ENCODE results near the gene CGB8. TPM values are rescaled to one million over a fixed set of nuclear protein-coding genes. Genes with fewer than 3 reads are reported as not detected.

Gene CGB8
- total and polyA plus RNA-seq, 12 donors = not detected

DNA sequence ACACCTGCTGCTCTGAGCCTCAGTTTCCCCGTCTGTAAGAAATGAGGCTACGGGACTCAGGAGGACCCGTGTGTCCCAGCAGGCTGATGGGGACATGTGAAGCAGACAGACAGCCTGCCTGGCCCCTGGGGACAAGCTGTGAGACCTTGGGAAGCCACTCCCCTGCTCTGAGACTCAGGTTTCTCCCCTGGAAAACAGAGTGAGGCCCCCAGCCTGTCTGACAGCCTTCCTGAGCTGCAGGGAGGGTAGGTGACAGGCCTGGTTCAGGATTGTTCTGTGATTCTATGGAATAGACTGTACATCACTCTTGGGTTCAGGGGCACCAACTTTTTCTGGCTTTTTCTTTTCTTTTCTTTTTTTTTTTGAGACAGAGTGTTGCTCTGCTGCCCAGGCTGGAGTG is 18.6 kb upstream of the CGB8 start:
- DNase-seq = no peak

DNA sequence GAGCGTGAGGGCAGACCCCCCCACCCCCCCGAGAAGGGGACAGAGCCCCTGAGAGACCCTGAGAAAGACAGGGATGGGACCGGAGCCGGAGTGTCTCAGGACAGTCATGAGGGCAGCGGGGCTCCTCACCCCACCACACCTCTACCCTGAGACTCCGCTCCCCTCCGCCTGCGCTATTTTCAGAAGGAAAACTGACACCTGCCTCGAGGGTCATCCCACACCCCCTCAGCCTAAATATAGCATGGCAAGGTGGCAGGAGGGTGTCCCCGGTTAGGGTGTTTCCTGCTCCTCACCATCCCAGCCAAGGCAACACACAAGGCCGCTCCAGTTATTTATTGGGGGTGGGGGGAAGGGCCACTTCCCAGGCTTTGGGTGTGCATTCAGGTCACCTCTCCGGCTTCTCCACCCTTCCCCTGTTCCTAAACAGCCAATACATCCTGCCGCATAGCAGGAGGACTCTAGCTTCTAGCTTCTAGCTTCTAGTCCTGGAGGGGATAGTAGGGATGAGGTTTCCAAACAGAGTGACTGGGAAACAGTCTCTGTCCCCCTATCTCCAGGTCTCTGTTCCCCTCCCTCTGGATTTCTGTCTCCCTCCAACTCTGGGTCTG is 17.1 kb upstream of the CGB8 start:
- intact Hi-C loops (cut with DNase I) = no loop called here
- no peak for DNase-seq
- Histone ChIP-seq H3K9me3 (replicated peaks in 1 of 3) (no peaks in the 10 kb centered on the region), H3K4me3 (no peak overlapping the region), H3K27me3 (peaks cover 16% of the 10 kb centered on the region), H3K27ac (no peak overlapping the region), H3K36me3 (replicated peaks in 1 of 2) (no peaks in the 10 kb centered on the region), H3K4me1 (replicated peaks in 1 of 2) (peaks cover 0 to 6% of the 10 kb centered on the region in 2 donors)
- WGBS, 4 donors = 49 to 61% (median 56%) methylated on average over 8 to 13 of the region's 13 CpGs
- TF ChIP-seq POLR2A (IDR thresholded peaks at IDR 0.05) = no peak
- TF ChIP-seq, protein P1, sequence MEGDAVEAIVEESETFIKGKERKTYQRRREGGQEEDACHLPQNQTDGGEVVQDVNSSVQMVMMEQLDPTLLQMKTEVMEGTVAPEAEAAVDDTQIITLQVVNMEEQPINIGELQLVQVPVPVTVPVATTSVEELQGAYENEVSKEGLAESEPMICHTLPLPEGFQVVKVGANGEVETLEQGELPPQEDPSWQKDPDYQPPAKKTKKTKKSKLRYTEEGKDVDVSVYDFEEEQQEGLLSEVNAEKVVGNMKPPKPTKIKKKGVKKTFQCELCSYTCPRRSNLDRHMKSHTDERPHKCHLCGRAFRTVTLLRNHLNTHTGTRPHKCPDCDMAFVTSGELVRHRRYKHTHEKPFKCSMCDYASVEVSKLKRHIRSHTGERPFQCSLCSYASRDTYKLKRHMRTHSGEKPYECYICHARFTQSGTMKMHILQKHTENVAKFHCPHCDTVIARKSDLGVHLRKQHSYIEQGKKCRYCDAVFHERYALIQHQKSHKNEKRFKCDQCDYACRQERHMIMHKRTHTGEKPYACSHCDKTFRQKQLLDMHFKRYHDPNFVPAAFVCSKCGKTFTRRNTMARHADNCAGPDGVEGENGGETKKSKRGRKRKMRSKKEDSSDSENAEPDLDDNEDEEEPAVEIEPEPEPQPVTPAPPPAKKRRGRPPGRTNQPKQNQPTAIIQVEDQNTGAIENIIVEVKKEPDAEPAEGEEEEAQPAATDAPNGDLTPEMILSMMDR (IDR thresholded peaks at IDR 0.05) = no peak

More for the DNA sequence above, 18.6 kb upstream of the CGB8 start:
- TF ChIP-seq, protein P1 (IDR thresholded peaks at IDR 0.05) = no peak
- no peak for TF ChIP-seq POLR2A (IDR thresholded peaks at IDR 0.05)
- no peak overlapping the region for H3K4me3 ChIP-seq
- WGBS, 4 donors = 27 to 48% (median 36%) methylated on average over 2 to 3 of the region's 3 CpGs; no CpG with 5 or more reads in 1 of the 4 donors
- no peak overlapping the region for H3K27ac ChIP-seq
- peaks cover 29% of the 10 kb centered on the region for H3K27me3 ChIP-seq
- no peaks in the 10 kb centered on the region for H3K9me3 ChIP-seq (replicated peaks in 1 of 3)
- peaks cover 0 to 6% of the 10 kb centered on the region in 2 donors for H3K4me1 ChIP-seq (replicated peaks in 1 of 2)
- no peaks in the 10 kb centered on the region for H3K36me3 ChIP-seq (replicated peaks in 1 of 2)
- intact Hi-C loops (cut with DNase I) = no loop called here

DNA sequence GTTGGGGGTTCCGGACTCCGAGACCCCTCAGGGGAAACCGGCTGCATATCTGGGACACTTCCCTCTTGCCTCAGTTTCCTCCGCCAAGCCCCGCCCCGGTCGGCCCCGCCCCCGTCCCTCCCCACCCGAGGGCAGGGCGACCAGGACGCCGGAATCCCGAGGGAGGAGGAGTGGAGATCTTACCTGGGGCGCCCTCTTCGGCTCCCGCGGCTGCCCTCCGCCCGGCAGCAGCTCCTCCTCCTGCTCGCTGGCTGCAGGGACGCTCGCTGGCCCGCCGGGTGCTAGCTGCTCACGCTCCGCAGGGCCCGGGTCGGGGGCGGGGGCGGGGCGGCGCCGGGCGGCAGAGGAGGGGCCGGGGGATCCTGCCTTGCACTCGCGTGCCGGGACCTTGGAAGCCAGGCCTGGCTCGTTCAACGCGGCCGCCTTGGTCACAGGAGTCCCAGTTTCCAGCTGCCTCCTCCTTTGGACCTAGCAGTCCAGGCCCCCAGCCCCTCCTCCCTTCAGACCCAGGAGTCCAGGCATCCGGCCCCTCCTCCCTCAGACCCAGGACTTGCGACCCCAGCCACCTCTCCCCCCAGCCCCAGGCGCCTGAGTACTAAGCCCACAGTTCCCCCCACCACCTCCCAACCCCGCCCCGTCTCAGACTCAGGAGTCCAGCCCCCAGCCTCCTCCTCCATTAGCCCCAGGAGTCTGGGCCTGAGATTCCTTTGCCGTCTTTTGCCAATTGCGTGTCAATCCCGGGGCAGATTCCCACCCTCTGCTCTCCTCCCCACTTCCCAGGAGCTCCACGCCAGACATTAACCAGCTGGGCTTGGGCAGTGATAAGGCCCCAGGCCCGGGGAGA is 16.1 kb upstream of the CGB8 start, which contains the start of gene NTF4:
TSS of gene NTF4 (minus strand) at position 51 of the 844 bp plus-strand sequence. CDS start 2,821 bp downstream, outside the sequence.
- no peaks in the 10 kb centered on the region for H3K36me3 ChIP-seq (replicated peaks in 1 of 2)
- no peak for DNase-seq
- 7 to 37% (median 13%) methylated on average over 5 to 53 of the region's 53 CpGs for WGBS, 4 donors
- H3K27me3 ChIP-seq = peaks cover 7% of the 10 kb centered on the region
- no peak within 1 kb of the TSS for H3K4me3 ChIP-seq
- TF ChIP-seq POLR2A (IDR thresholded peaks at IDR 0.05) = no peak
- TF ChIP-seq, protein P1 (IDR thresholded peaks at IDR 0.05) = no peak
- H3K9me3 ChIP-seq (replicated peaks in 1 of 3) = no peaks in the 10 kb centered on the region
- no peak within 1 kb of the TSS for H3K27ac ChIP-seq
- intact Hi-C loops (cut with DNase I) = no loop called here
- H3K4me1 ChIP-seq (replicated peaks in 1 of 2) = peaks cover 0 to 6% of the 10 kb centered on the region in 2 donors

DNA sequence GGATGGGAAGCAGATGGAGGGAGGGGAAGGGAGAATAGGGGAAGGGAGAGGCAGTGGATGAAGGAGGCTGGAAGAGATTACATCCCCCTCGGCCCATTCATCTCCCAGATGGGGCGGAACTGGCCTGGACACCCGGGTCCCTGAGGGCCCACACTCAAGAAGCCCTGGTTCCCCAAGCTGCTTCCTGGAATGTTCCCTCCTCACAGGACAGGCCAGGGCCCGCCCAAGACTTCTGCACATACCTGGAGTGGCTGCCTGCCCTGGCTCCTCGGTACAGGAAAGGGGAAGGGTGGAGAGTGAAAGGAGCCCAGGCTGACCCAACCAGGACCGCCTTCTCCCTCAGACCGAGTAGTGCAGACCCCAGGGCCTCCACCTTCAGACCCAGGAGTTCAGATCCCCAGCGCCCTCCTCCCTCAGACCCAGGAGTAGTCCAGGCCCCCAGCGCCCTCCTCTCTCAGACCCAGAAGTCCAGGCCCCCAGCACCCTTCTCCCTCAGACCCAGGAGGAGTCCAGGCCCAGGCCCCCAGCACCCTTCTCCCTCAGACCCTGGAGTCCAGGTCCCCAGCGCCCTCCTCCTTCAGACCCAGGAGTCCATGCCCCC is 15.2 kb upstream of the CGB8 start:
- TF ChIP-seq, protein P1 (IDR thresholded peaks at IDR 0.05) = no peak
- no peak for TF ChIP-seq POLR2A (IDR thresholded peaks at IDR 0.05)
- 59 to 71% (median 67%) methylated on average over 3 to 10 of the region's 10 CpGs for WGBS, 4 donors
- H3K4me3 ChIP-seq = no peak overlapping the region
- intact Hi-C loops (cut with DNase I) = no loop called here
- H3K9me3 ChIP-seq (replicated peaks in 1 of 3) = no peaks in the 10 kb centered on the region
- H3K36me3 ChIP-seq (replicated peaks in 1 of 2) = no peaks in the 10 kb centered on the region
- no peak overlapping the region for H3K27ac ChIP-seq
- DNase-seq = no peak
- peaks cover 0 to 6% of the 10 kb centered on the region in 2 donors for H3K4me1 ChIP-seq (replicated peaks in 1 of 2)
- peaks cover 6% of the 10 kb centered on the region for H3K27me3 ChIP-seq

All from adrenal gland (tissue), 12 donors.